NOMO-1 treated with dmso at 0.1 percent for 144 hours (cell line): ENCODE results near the gene ANKRD55.
"Not testable (repeated sequence)": the region's sequence is repeated elsewhere in the genome, so short reads cannot be mapped to it uniquely, and the experiment has no call there.

Experiments used
- DNase-seq: peaks from one replicate; lab custom pipeline; 2025; ENCODE audit not compliant: unreplicated experiment; lab: John Stamatoyannopoulos, UW

The ANKRD55 gene

DNA sequence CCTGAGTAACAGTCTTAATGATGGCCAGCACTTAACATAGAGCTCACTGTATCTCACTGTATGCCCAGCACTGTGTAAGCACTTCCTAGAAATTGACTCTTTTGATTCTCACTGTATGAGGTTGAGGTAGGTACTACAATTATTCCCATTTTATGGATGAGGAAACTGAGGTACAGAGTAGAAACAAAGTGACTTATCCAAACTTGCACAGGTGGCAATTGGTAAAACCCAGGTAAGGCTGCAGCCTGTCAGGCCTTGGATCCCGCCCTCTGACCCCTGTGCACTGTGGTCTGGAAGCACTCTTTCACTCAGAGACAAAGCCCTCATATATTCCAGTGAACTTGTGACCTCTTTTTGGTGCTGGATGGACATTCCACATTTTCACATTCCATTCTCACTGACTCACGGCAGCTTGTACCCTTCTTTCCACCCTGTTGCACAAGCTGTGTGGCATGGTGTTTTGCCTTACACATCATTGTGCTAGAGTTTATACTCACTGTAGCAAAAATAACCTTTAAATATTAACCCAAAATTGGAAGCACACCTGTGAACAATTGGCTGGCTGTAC is 21.7 kb downstream of the ANKRD55 start:
- no peak for DNase-seq

- no peak for DNase-seq
These were observed 24.4 kb downstream of the ANKRD55 start for GRCh38 chr5:56208681-56209080.

- no peak for DNase-seq
These were observed 25.6 kb downstream of the ANKRD55 start for GRCh38 chr5:56207537-56207936.

GRCh38 chr5:56206126-56206910 is 26.8 kb downstream of the ANKRD55 start:
- DNase-seq: no peak

DNA sequence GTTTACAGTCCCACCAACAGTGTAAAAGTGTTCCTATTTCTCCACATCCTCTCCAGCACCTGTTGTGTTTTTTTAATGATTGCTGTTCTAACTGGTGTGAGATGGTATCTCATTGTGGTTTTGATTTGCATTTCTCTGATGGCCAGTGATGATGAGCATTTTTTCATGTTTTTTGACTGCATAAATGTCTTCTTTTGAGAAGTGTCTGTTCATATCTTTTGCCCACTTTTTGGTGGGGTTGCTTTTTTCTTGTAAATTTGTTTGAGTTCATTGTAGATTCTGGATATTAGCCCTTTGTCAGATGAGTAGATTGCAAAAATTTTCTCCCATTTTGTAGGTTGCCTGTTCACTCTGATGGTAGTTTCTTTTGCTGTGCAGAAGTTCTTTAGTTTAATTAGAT is 29.2 kb downstream of the ANKRD55 start:
- not testable (repeated sequence) for DNase-seq

DNA sequence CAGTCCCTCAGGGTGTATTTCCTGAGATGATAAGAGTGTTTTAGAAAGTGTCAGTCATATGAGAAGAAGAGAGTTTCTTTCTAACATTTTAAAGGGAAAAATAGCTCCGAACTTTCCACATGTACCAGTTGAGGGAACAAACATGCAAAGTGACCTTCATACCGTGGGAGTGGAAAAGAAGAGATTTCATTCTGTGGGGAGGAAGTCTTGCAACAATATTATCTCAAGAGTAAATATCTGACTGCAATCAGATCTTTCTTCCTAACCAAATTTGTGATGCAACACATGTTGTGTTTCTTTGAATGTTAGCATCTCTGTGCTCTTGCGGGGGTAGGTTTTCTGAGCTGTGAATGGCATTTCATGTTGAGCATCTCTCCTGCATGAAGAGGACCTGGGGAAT is 30.6 kb downstream of the ANKRD55 start:
- no peak for DNase-seq

DNA sequence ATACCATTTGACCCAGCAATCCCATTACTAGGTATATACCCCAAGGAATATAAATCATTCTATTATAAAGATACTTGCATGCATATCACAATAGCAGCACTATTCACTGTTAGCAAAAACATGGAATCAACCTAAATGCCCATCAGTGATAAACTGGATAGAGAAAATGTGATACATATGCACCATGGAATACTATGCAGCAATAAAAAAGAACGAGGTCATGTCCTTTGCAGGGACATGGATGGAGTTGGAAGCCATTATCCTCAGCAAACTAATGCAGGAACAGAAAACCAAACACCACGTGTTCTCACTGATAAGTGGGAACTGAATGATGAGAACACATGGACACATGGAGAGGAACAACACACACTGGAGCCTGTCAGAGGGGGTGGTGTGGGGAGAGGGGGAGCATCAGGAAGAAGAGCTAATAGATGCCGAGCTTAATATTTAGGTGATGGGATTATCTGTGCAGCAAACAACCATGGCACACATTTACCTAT is 31.3 kb downstream of the ANKRD55 start:
- DNase-seq: not testable (repeated sequence)

- peak; percentile 57 for DNase-seq
These were observed 32.0 kb downstream of the ANKRD55 start for GRCh38 chr5:56200971-56201666.

- no peak for DNase-seq
These were observed 38.1 kb downstream of the ANKRD55 start for GRCh38 chr5:56195016-56195415.

GRCh38 chr5:56192246-56192645 is 40.9 kb downstream of the ANKRD55 start:
- DNase-seq: no peak

DNA sequence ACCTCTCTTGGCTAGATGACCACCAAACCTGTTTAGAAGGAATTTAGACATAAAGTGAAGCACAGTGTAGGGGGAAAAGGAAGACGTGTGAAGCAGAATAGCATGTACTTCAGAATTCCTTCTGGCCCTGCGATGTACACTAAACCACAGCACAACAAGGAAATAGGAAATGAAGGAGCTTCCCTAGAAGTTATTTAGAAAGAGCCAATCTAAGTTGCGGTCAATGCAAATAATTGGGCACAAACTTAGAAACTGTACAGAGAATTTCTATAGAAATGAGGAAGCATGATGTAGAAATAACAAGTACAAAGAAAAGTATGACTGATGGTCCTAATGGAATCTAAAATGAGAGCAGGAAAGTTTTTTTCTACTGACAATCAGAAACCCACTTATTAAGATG is 41.5 kb downstream of the ANKRD55 start:
- DNase-seq: peak; percentile 61

DNA sequence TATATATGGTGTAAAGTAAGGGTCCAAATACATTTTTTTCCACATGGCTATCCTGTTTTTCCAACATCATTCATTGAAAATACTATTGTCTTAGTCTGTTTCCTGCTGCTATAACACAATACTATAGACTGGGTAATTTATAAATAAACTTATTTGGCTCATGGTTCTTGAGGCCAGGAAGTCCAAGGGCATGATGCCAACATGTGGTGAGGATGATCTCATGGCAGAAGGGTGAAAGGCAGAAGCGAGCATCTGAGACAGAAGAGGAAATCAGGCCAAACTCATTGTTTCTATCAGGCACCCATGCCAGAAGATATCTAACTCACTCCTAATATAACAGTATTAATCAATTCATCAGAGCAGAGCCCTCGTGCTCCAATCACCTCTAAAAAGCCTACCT is 42.6 kb downstream of the ANKRD55 start:
- no peak for DNase-seq

DNA sequence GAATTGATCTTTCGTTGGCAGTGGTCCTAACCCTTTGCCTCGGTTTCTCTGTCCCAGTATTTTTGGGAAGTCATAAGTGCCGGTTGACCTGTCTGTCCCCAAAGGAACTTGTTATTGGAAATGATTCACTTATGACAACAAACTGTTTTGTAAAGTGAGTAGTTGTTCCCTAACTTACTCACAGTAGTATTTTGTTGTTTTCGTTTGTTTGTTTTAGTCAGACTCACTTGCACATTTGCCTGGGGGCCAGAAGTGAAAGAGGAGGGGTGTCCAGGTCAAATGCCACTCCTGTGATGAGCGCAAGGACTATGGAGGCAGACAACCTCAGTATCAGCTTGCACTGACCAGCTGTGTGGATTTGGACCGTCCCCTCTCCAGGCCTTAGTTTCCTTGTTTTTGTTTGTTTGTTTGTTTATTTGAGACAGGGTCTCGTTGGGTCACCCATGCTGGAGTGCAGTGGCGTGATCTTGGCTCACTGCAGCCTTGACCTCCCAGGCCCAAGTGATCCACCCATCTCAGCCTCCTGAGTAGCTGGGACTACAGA is 47.3 kb downstream of the ANKRD55 start:
- no peak for DNase-seq

DNA sequence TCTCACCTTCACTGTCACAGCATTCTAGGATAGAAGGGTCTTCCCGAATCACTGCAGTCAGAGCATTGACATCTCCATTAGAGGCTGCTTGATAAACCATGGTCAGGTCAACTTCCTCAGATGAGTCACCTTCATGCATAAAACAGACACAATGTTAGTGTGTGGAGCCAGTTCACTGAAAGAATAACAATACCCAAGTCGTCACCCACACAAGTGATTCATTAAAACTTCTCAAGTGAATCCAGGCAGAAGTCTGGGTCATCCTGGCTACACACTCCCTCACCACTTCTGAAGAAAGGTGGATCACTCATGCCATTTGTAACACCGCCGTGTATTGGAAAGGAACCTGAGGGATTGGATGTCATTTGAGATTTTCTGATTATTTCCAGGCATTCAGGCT is 49.6 kb downstream of the ANKRD55 start:
- no peak for DNase-seq

GRCh38 chr5:56179442-56179841 is 53.7 kb downstream of the ANKRD55 start:
- DNase-seq: no peak

DNA sequence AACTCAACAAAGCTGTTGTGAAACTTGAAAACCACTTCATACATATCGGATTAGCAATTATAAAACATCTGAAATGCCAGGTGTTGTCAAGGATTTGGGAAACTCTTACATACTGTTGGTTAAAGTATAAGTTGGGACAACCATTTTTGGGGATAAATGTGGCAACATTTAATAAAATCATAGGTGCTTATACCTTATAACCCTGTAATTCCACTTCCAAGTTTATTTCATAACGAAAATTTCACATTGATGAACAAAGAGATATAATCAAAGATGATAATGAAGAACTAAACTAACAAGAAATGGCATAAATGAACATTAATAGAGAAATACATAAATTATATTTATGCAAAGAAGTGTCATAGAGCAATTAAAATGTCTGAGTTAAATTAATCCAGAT is 54.3 kb downstream of the ANKRD55 start:
- DNase-seq: no peak

GRCh38 chr5:56176871-56177533 is 56.1 kb downstream of the ANKRD55 start:
- DNase-seq: no peak

GRCh38 chr5:56176155-56176798 is 56.9 kb downstream of the ANKRD55 start:
- DNase-seq: no peak

GRCh38 chr5:56175488-56175887 is 57.6 kb downstream of the ANKRD55 start:
- peak; percentile 45 for DNase-seq

- peak; percentile 28 for DNase-seq
These were observed 58.1 kb downstream of the ANKRD55 start for GRCh38 chr5:56175021-56175420.

GRCh38 chr5:56172241-56172640 is 60.9 kb downstream of the ANKRD55 start:
- DNase-seq: peak; percentile 36
